Activated CD4-positive, alpha-beta memory T cell treated with anti-CD3 and anti-CD28 coated beads, Interleukin-2, amount 10 ng/mL, durations not matched to agents 7 days and 5 days (primary cell): ENCODE measurements around the gene LCN6. TPM values are rescaled to one million over a fixed set of nuclear protein-coding genes. Genes with fewer than 3 reads are reported as not detected.

Experiments
- CTCF ChIA-PET: fragments of 350-600 bp; sonication (Branson Sonifier 250); formaldehyde crosslinking; loops from one replicate; lab custom pipeline; 2021; ENCODE audit warnings: antibody characterized with exemption, inconsistent platforms; lab: Charles Lee
- POLR2A ChIA-PET: fragments of 350-600 bp; sonication (Branson Sonifier 250); formaldehyde crosslinking; loops from one replicate; lab custom pipeline; 2021; ENCODE audit warnings: antibody characterized with exemption; lab: Charles Lee
- DNase-seq: peaks from one replicate; pipeline ENCODE4 v3.0.0-alpha.2; 2020
- H3K27ac Mint-ChIP-seq: one replicate; pipeline ENCODE4 v1.8.0; 2021; ENCODE audit warnings: mild to moderate bottlenecking, mixed read lengths
- H3K27me3 Mint-ChIP-seq: one replicate; pipeline ENCODE4 v1.8.0; 2021; ENCODE audit warnings: mixed read lengths
- H3K36me3 Mint-ChIP-seq: one replicate; pipeline ENCODE4 v1.8.0; 2021; ENCODE audit warnings: low read depth, mixed read lengths
- H3K4me1 Mint-ChIP-seq: one replicate; pipeline ENCODE4 v1.8.0; 2021; ENCODE audit warnings: mixed read lengths
- H3K4me3 Mint-ChIP-seq: one replicate; pipeline ENCODE4 v1.8.0; 2021; ENCODE audit warnings: mild to moderate bottlenecking, mixed read lengths
- H3K9me3 Mint-ChIP-seq: one replicate; pipeline ENCODE4 v1.8.0; 2021; ENCODE audit warnings: mixed read lengths
- total RNA-seq, 2 experiments: library from RNA; stranded (reverse); gene quantifications; one replicate each; pipeline ENCODE4 v1.2.3, GENCODE V29; 2021

The LCN6 gene
- total RNA-seq, 2 experiments from 2014 or later: 0.40 TPM; not detected in 1

- POLR2A ChIA-PET: interaction anchor here (1.6 kb wide), 1 partner anchor 17 kb away, joined by 4 read pairs; no protein-coding TSS in a partner anchor
- Mint-ChIP-seq H3K27ac (no peak overlapping the region), H3K4me1 (peaks cover 15% of the 10 kb centered on the region), H3K4me3 (no peak overlapping the region), H3K9me3 (no peaks in the 10 kb centered on the region), H3K36me3 (no peaks in the 10 kb centered on the region), H3K27me3 (peaks cover 12% of the 10 kb centered on the region)
- DNase-seq: no peak
- CTCF ChIA-PET: no interaction called here
Observed at GRCh38 chr9:136745389-136746154, 2.8 kb downstream of the LCN6 start.

- Mint-ChIP-seq H3K4me1 (peaks cover 10% of the 10 kb centered on the region), H3K27me3 (peaks cover 14% of the 10 kb centered on the region), H3K27ac (no peak overlapping the region), H3K4me3 (no peak overlapping the region), H3K9me3 (no peaks in the 10 kb centered on the region), H3K36me3 (no peaks in the 10 kb centered on the region)
- DNase-seq: no peak
- CTCF ChIA-PET: interaction anchor here (0.5 to 0.7 kb wide), 2 partner anchors 18 to 416 kb away, joined by 3 read pairs; no protein-coding TSS in a partner anchor
- POLR2A ChIA-PET: interaction anchor here (0.7 to 1.6 kb wide), 3 partner anchors 15 to 17 kb away, joined by 3 to 8 read pairs (median 4); no protein-coding TSS in a partner anchor
Observed at GRCh38 chr9:136744773-136745172, 3.6 kb downstream of the LCN6 start.

- Mint-ChIP-seq H3K36me3 (no peaks in the 10 kb centered on the region), H3K27ac (no peak overlapping the region), H3K9me3 (no peaks in the 10 kb centered on the region), H3K27me3 (peaks cover 14% of the 10 kb centered on the region), H3K4me1 (peaks cover 6% of the 10 kb centered on the region), H3K4me3 (no peak overlapping the region)
- POLR2A ChIA-PET: interaction anchor here (1.5 kb wide), 1 partner anchor 16 kb away, joined by 8 read pairs; no protein-coding TSS in a partner anchor
- DNase-seq: no peak
- CTCF ChIA-PET: interaction anchor here (0.7 kb wide), 1 partner anchor 414 kb away, joined by 3 read pairs; no protein-coding TSS in a partner anchor
Observed at GRCh38 chr9:136743639-136744211, 4.6 kb downstream of the LCN6 start.

- peaks cover 6% of the 10 kb centered on the region for H3K4me1 Mint-ChIP-seq
- CTCF ChIA-PET: interaction anchor here (1.3 kb wide), 1 partner anchor 16 kb away, joined by 7 read pairs; no protein-coding TSS in a partner anchor
- POLR2A ChIA-PET: interaction anchor here (1.5 to 1.8 kb wide), 2 partner anchors 15 kb away, joined by 8 to 12 read pairs; no protein-coding TSS in a partner anchor
- H3K9me3 Mint-ChIP-seq: no peaks in the 10 kb centered on the region
- H3K27ac Mint-ChIP-seq: no peak within 1 kb of the TSS
- peaks cover 14% of the 10 kb centered on the region for H3K27me3 Mint-ChIP-seq
- H3K36me3 Mint-ChIP-seq: no peaks in the 10 kb centered on the region
- no peak within 1 kb of the TSS for H3K4me3 Mint-ChIP-seq
- DNase-seq: no peak
Observed at GRCh38 chr9:136742591-136743391, 5.5 kb downstream of the LCN6 start, which contains the start of gene LCN10. TSS of gene LCN10 (minus strand) at chr9:136742940. CDS start at chr9:136742903, 37 bp downstream.

GRCh38 chr9:136741883-136742571, 6.3 kb downstream of the LCN6 start:
- Mint-ChIP-seq H3K4me3 (no peak overlapping the region), H3K27me3 (peaks cover 14% of the 10 kb centered on the region), H3K27ac (no peak overlapping the region), H3K4me1 (peaks cover 6% of the 10 kb centered on the region), H3K36me3 (no peaks in the 10 kb centered on the region), H3K9me3 (no peaks in the 10 kb centered on the region)
- DNase-seq: no peak
- POLR2A ChIA-PET: interaction anchor here (0.8 to 1.8 kb wide), 4 partner anchors 8 to 498 kb away, joined by 3 to 12 read pairs (median 4); no protein-coding TSS in a partner anchor
- CTCF ChIA-PET: interaction anchor here (1.3 to 1.4 kb wide), 4 partner anchors 8 to 18 kb away, joined by 3 to 8 read pairs (median 6); partner anchors contain the start of gene LCN8

- H3K27ac Mint-ChIP-seq: no peak overlapping the region
- H3K9me3 Mint-ChIP-seq: no peaks in the 10 kb centered on the region
- no peak for DNase-seq
- ChIA-PET CTCF (interaction anchor here (1.3 to 1.4 kb wide), 4 partner anchors 9 to 19 kb away, joined by 3 to 8 read pairs (median 6); partner anchors contain the start of gene LCN8), POLR2A (interaction anchor here (0.8 to 1.8 kb wide), 4 partner anchors 9 to 499 kb away, joined by 3 to 12 read pairs (median 4); no protein-coding TSS in a partner anchor)
- no peaks in the 10 kb centered on the region for H3K36me3 Mint-ChIP-seq
- peaks cover 13% of the 10 kb centered on the region for H3K27me3 Mint-ChIP-seq
- peaks cover 6% of the 10 kb centered on the region for H3K4me1 Mint-ChIP-seq
- H3K4me3 Mint-ChIP-seq: no peak overlapping the region
Observed at GRCh38 chr9:136740971-136741882, 7.1 kb downstream of the LCN6 start.

- H3K9me3 Mint-ChIP-seq: no peaks in the 10 kb centered on the region
- no peak overlapping the region for H3K4me3 Mint-ChIP-seq
- no peak overlapping the region for H3K27ac Mint-ChIP-seq
- H3K4me1 Mint-ChIP-seq: peaks cover 6% of the 10 kb centered on the region
- DNase-seq: no peak
- peaks cover 12% of the 10 kb centered on the region for H3K27me3 Mint-ChIP-seq
- ChIA-PET CTCF (no interaction called here), POLR2A (no interaction called here)
- no peaks in the 10 kb centered on the region for H3K36me3 Mint-ChIP-seq
Observed at GRCh38 chr9:136740491-136740890, 7.8 kb downstream of the LCN6 start.

GRCh38 chr9:136740069-136740468, 8.3 kb downstream of the LCN6 start:
- Mint-ChIP-seq H3K27me3 (peaks cover 12% of the 10 kb centered on the region), H3K27ac (no peak overlapping the region), H3K36me3 (no peaks in the 10 kb centered on the region), H3K9me3 (no peaks in the 10 kb centered on the region), H3K4me1 (peaks cover 6% of the 10 kb centered on the region), H3K4me3 (no peak overlapping the region)
- DNase-seq: no peak
- CTCF ChIA-PET: interaction anchor here (0.7 kb wide), 1 partner anchor 13 kb away, joined by 3 read pairs; no protein-coding TSS in a partner anchor
- POLR2A ChIA-PET: no interaction called here

GRCh38 chr9:136739509-136739908, 8.8 kb downstream of the LCN6 start:
- Mint-ChIP-seq H3K27me3 (peaks cover 12% of the 10 kb centered on the region), H3K36me3 (no peaks in the 10 kb centered on the region), H3K4me1 (peaks cover 6% of the 10 kb centered on the region), H3K27ac (no peak overlapping the region), H3K4me3 (no peak overlapping the region), H3K9me3 (no peaks in the 10 kb centered on the region)
- POLR2A ChIA-PET: no interaction called here
- no peak for DNase-seq
- CTCF ChIA-PET: interaction anchor here (0.7 kb wide), 1 partner anchor 13 kb away, joined by 3 read pairs; no protein-coding TSS in a partner anchor

GRCh38 chr9:136738960-136739359, 9.4 kb downstream of the LCN6 start:
- H3K4me1 Mint-ChIP-seq: peaks cover 6% of the 10 kb centered on the region
- CTCF ChIA-PET: no interaction called here
- H3K27me3 Mint-ChIP-seq: peaks cover 12% of the 10 kb centered on the region
- no peaks in the 10 kb centered on the region for H3K9me3 Mint-ChIP-seq
- POLR2A ChIA-PET: no interaction called here
- H3K36me3 Mint-ChIP-seq: no peaks in the 10 kb centered on the region
- DNase-seq: no peak
- H3K27ac Mint-ChIP-seq: no peak overlapping the region
- H3K4me3 Mint-ChIP-seq: no peak overlapping the region

GRCh38 chr9:136735812-136736480, 12.4 kb downstream of the LCN6 start:
- H3K4me1 Mint-ChIP-seq: peaks cover 2% of the 10 kb centered on the region
- no peak overlapping the region for H3K4me3 Mint-ChIP-seq
- ChIA-PET CTCF (no interaction called here), POLR2A (interaction anchor here (1.2 kb wide), 1 partner anchor 8 kb away, joined by 4 read pairs; no protein-coding TSS in a partner anchor)
- no peaks in the 10 kb centered on the region for H3K36me3 Mint-ChIP-seq
- no peak for DNase-seq
- peaks cover 4% of the 10 kb centered on the region for H3K27me3 Mint-ChIP-seq
- H3K27ac Mint-ChIP-seq: no peak overlapping the region
- no peaks in the 10 kb centered on the region for H3K9me3 Mint-ChIP-seq
